GM23338 (cell line): ENCODE results near the gene AK3. TPM values are rescaled to one million over a fixed set of nuclear protein-coding genes. Genes with fewer than 3 reads are reported as not detected.

ENCODE experiments used
- ATAC-seq: fragments of 200-7000 bp; cut with Tn5 transposase; 3 replicates; pipeline ENCODE4 v1.9.1; 2020
- DNase-seq: peaks from one replicate; pipeline ENCODE4 v3.0.0-alpha.2; 2015; ENCODE audit warnings: low spot score
- H2AFZ ChIP-seq: fragments of 200-600 bp; sonication (generic); 2 replicates; pipeline ENCODE4 v1.8.0; 2016; ENCODE audit warnings: antibody characterized with exemption, mild to moderate bottlenecking, moderate library complexity
- H3F3A ChIP-seq: fragments of 200-600 bp; sonication (generic); replicated peaks from 2 replicates; pipeline ENCODE4 v1.8.0; 2017; ENCODE audit warnings: antibody characterized with exemption, mixed run types, low read depth
- H3K27ac ChIP-seq: fragments of 200-600 bp; sonication (generic); 2 replicates; pipeline ENCODE4 v1.6.1; 2016; ENCODE audit warnings: low read depth
- H3K27me3 ChIP-seq: fragments of 200-600 bp; sonication (generic); 2 replicates; pipeline ENCODE4 v1.8.0; 2016; ENCODE audit warnings: mild to moderate bottlenecking, mixed run types, moderate library complexity; ENCODE audit not compliant: insufficient read depth
- H3K36me3 ChIP-seq: fragments of 200-600 bp; sonication (generic); 2 replicates; pipeline ENCODE4 v1.8.0; 2016; ENCODE audit warnings: mild to moderate bottlenecking; ENCODE audit not compliant: insufficient read depth
- H3K4me1 ChIP-seq: fragments of 200-600 bp; sonication (generic); 2 replicates; pipeline ENCODE4 v1.8.0; 2016; ENCODE audit warnings: mild to moderate bottlenecking, moderate library complexity; ENCODE audit not compliant: insufficient read depth
- H3K4me2 ChIP-seq: fragments of 200-600 bp; sonication (generic); 2 replicates; pipeline ENCODE4 v1.7.1; 2017; ENCODE audit warnings: mixed run types
- H3K4me3 ChIP-seq: fragments of 200-600 bp; sonication (generic); 2 replicates; pipeline ENCODE4 v1.6.1; 2016; ENCODE audit warnings: mixed run types
- H3K79me2 ChIP-seq: fragments of 200-600 bp; sonication (generic); replicated peaks from 2 replicates; pipeline ENCODE4 v1.8.0; 2017; ENCODE audit warnings: mild to moderate bottlenecking; ENCODE audit not compliant: insufficient read depth
- H3K9me2 ChIP-seq: fragments of 200-600 bp; sonication (generic); 2 replicates; pipeline ENCODE4 v1.8.0; 2017; ENCODE audit not compliant: insufficient read depth
- H4K20me1 ChIP-seq: fragments of 200-600 bp; sonication (generic); replicated peaks from 2 replicates; pipeline ENCODE4 v1.8.0; 2017; ENCODE audit warnings: mild to moderate bottlenecking; ENCODE audit not compliant: insufficient read depth
- H3K27ac Mint-ChIP-seq: 2 replicates; pipeline ENCODE4 v1.8.0; 2020; ENCODE audit warnings: inconsistent platforms, mild to moderate bottlenecking, moderate library complexity, mixed read lengths
- H3K27me3 Mint-ChIP-seq: 3 replicates; pipeline ENCODE4 v1.8.0; 2022; ENCODE audit warnings: low read depth, mild to moderate bottlenecking, moderate library complexity, mixed read lengths, inconsistent platforms; ENCODE audit not compliant: insufficient read depth, poor library complexity
- H3K36me3 Mint-ChIP-seq: 3 replicates; pipeline ENCODE4 v1.8.0; 2021; ENCODE audit warnings: low read depth, mild to moderate bottlenecking, inconsistent platforms, moderate library complexity, mixed read lengths
- H3K4me1 Mint-ChIP-seq: 3 replicates; pipeline ENCODE4 v1.8.0; 2020; ENCODE audit warnings: mild to moderate bottlenecking, inconsistent platforms, mixed read lengths
- H3K4me3 Mint-ChIP-seq: 3 replicates; pipeline ENCODE4 v1.8.0; 2021; ENCODE audit warnings: moderate library complexity, mild to moderate bottlenecking, inconsistent platforms, mixed read lengths
- H3K9me3 Mint-ChIP-seq: 3 replicates; pipeline ENCODE4 v1.8.0; 2020; ENCODE audit warnings: moderate library complexity, mild to moderate bottlenecking, inconsistent platforms, mixed read lengths
- CREB1 ChIP-seq: fragments of 250-450 bp; sonication (Bioruptor Pico); IDR thresholded peaks from 2 replicates; pipeline ENCODE4 v1.5.0; 2020; ENCODE audit warnings: low read depth, mild to moderate bottlenecking, moderate library complexity
- CTCF ChIP-seq, 2 experiments: fragments of 200-600 bp in 1 of 2; sonication (generic) in 1 of 2; conservative IDR thresholded peaks; 2 replicates each; pipeline versions ENCODE4 v1.5.1 to v1.6.1; 2016 to 2017; ENCODE audit warnings: antibody characterized with exemption in 2 of 2, low read depth in 2 of 2, mild to moderate bottlenecking in 2 of 2, moderate library complexity in 1 of 2
- ETS1 ChIP-seq: IDR thresholded peaks from 2 replicates; pipeline ENCODE4 v1.6.1; 2016; ENCODE audit warnings: antibody characterized with exemption
- EZH2 ChIP-seq: fragments of 200-600 bp; sonication (generic); IDR thresholded peaks from one replicate; pipeline ENCODE4 v1.8.0; 2017; ENCODE audit warnings: antibody characterized with exemption, mild to moderate bottlenecking, low read depth; ENCODE audit not compliant: unreplicated experiment
- EZH2phosphoT487 ChIP-seq: fragments of 200-600 bp; sonication (generic); IDR thresholded peaks from one replicate; pipeline ENCODE4 v1.8.1; 2018; ENCODE audit warnings: antibody characterized with exemption; ENCODE audit not compliant: unreplicated experiment
- JUNB ChIP-seq: IDR thresholded peaks from one replicate; pipeline ENCODE4 v1.6.1; 2016; ENCODE audit warnings: antibody characterized with exemption; ENCODE audit not compliant: unreplicated experiment
- NANOG ChIP-seq: IDR thresholded peaks from 2 replicates; pipeline ENCODE4 v1.6.1; 2016; ENCODE audit warnings: antibody characterized with exemption, borderline replicate concordance
- REST ChIP-seq: IDR thresholded peaks from one replicate; pipeline ENCODE4 v1.6.1; 2018; ENCODE audit warnings: antibody characterized with exemption; ENCODE audit not compliant: unreplicated experiment
- ZNF114 ChIP-seq: fragments of 250-450 bp; sonication (Bioruptor Pico); IDR thresholded peaks from 2 replicates; pipeline ENCODE4 v1.5.0; 2020; ENCODE audit warnings: mild to moderate bottlenecking, moderate library complexity
- ZNF331 ChIP-seq: fragments of 250-450 bp; sonication (Bioruptor Pico); IDR thresholded peaks from 2 replicates; pipeline ENCODE4 v1.5.0; 2020; ENCODE audit warnings: low read depth, mild to moderate bottlenecking, moderate library complexity
- ZNF462 ChIP-seq: fragments of 250-450 bp; sonication (Bioruptor Pico); IDR thresholded peaks from 2 replicates; pipeline ENCODE4 v1.5.0; 2020; ENCODE audit warnings: mild to moderate bottlenecking, moderate library complexity
- polyA plus RNA-seq: library from polyadenylated mRNA; unstranded; fragments of >200 nt; fragmentation: Nextera tagmentation; extraction: Ambion mirVana; gene quantifications from 2 replicates; pipeline ENCODE4 v1.2.1, GENCODE V29; 2016
- total RNA-seq: library from RNA; depleted of rRNA; stranded (reverse); fragments of >200 nt; shearing (Covaris generic); gene quantifications from 2 replicates; pipeline ENCODE4 v1.2.3, GENCODE V29; 2014

Gene AK3
- total and polyA plus RNA-seq, 2 experiments from 2014 or later, result 30.1 to 40.2 TPM

- no peak for TF ChIP-seq CTCF (conservative IDR thresholded peaks at IDR 0.05; ENCODE audit: low read depth in 2 of 2)
- TF ChIP-seq REST, result no peak
- no peak for TF ChIP-seq JUNB
- no peak for TF ChIP-seq ZNF331 (CRISPR knock-in tag)
- TF ChIP-seq ETS1, result no peak
Measured at GRCh38 chr9:4760122-4760521, 19.1 kb upstream of the AK3 start (continued).

GRCh38 chr9:4756420-4756819 lies 15.4 kb upstream of the AK3 start:
- Histone ChIP-seq H3K4me3 (no peak overlapping the region), H3K36me3 (no peaks in the 10 kb centered on the region), H3K79me2 (no peaks in the 10 kb centered on the region), H3K4me1 (no peaks in the 10 kb centered on the region), H3K9me2 (no peaks in the 10 kb centered on the region), H3K27ac (no peak overlapping the region), H3K27me3 (no peaks in the 10 kb centered on the region), H3F3A (no peaks in the 10 kb centered on the region), H2AFZ (no peak overlapping the region), H3K4me2 (no peak overlapping the region), H4K20me1 (no peaks in the 10 kb centered on the region)
- no peak for DNase-seq
- Mint-ChIP-seq H3K4me1 (no peaks in the 10 kb centered on the region; the same call in 2 of the 3 replicates), H3K27ac (no peak overlapping the region), H3K4me3 (no peak overlapping the region), H3K27me3 (peaks cover 10% of the 10 kb centered on the region), H3K9me3 (no peaks in the 10 kb centered on the region), H3K36me3 (no peaks in the 10 kb centered on the region)
- ATAC-seq, result no peak
- TF ChIP-seq ZNF331 (CRISPR knock-in tag), result no peak
- TF ChIP-seq EZH2phosphoT487, result no peak
- no peak for TF ChIP-seq NANOG
- TF ChIP-seq CREB1 (CRISPR knock-in tag), result no peak
- no peak for TF ChIP-seq ETS1
- TF ChIP-seq JUNB, result no peak
- no peak for TF ChIP-seq ZNF462 (CRISPR knock-in tag)
- TF ChIP-seq EZH2, result no peak
- TF ChIP-seq ZNF114 (CRISPR knock-in tag), result no peak
